SK-N-SH (cell line): Measurements from ENCODE around the gene SLC38A3.

ENCODE experiments used
- CTCF ChIP-seq: fragments of 200-600 bp; sonication (generic); IDR thresholded peaks from 2 replicates; pipeline ENCODE4 v1.6.1; 2017; ENCODE audit warnings: antibody characterized with exemption, mild to moderate bottlenecking, moderate library complexity
- EP300 ChIP-seq, 2 experiments: IDR thresholded peaks; 2 replicates each; pipeline versions ENCODE4 v1.4.0 to v1.6.1; 2012; ENCODE audit warnings: borderline replicate concordance in 1 of 2, low read depth in 1 of 2, low read length in 1 of 2
- MXI1 ChIP-seq: IDR thresholded peaks from 2 replicates; pipeline ENCODE4 v1.6.1; 2012; ENCODE audit warnings: mild to moderate bottlenecking, low read depth, low read length, improper control_type of control experiment
- POLR2AphosphoS5 ChIP-seq: IDR thresholded peaks from 2 replicates; pipeline ENCODE4 v1.6.1; 2012; ENCODE audit warnings: low read depth, low read length
- YY1 ChIP-seq: IDR thresholded peaks from 2 replicates; pipeline ENCODE4 v1.4.0; 2012; ENCODE audit warnings: low read depth, mild to moderate bottlenecking

GRCh38 chr3:50269460-50269859 is 64.4 kb downstream of the SLC38A3 start:
- TF ChIP-seq CTCF (no peak), YY1 (no peak), POLR2AphosphoS5 (no peak), EP300 (IDR thresholded peaks at IDR 0.05; ENCODE audit: borderline replicate concordance in 1 of 2, low read depth in 1 of 2, low read length in 1 of 2) (no peak), MXI1 (no peak)
